Spleen (tissue), 7 donors: ENCODE data around the gene UQCR10.

ENCODE experiments used
- CTCF ChIP-seq, 11 experiments: fragments of 200-600 bp in 7 of 11; fragments of 450-650 bp in 4 of 11; sonication (generic) in 4 of 11; IDR thresholded peaks in 8 of 11; conservative IDR thresholded peaks in 3 of 11; 1 replicate in 7 of 11; 2 replicates in 4 of 11; pipeline versions ENCODE4 v1.4.0 to v1.8.0; 2016 to 2021; ENCODE audit warnings: antibody characterized with exemption in 11 of 11, inconsistent platforms in 4 of 11, mild to moderate bottlenecking in 1 of 11
- POLR2AphosphoS5 ChIP-seq, 3 donors: sonication (generic); formaldehyde crosslinking; IDR thresholded peaks; one replicate each; pipeline ENCODE4 v1.5.1; 2017; ENCODE audit warnings: antibody characterized with exemption in 3 of 3
- donor health status: DM: no; HTN: no; CAD: no; lungs with moderate emphysema.
- donor health status: DM: no; HTN: no; CAD: no.
- donor health status: DM: no; HTN: no; CAD: no.

- TF ChIP-seq POLR2AphosphoS5 (IDR thresholded peaks at IDR 0.05) (peak in 2 of 3 donors; percentile 45 to 49), CTCF (IDR thresholded peaks at IDR 0.05 in 8 of 11, conservative IDR thresholded peaks at IDR 0.05 in 3 of 11) (no peak)
Observed at GRCh38 chr22:29784451-29785361, 17.5 kb downstream of the UQCR10 start.
